ENCODE results near the gene ARPC2. TPM values are rescaled to one million over a fixed set of nuclear protein-coding genes. Genes with fewer than 3 reads are reported as not detected.

Gene ARPC2
- total RNA-seq, 1 experiment from 2014 or later, result 284 TPM

GRCh38 chr2:218229851-218230250 is 12.9 kb downstream of the ARPC2 start:
- Mint-ChIP-seq H3K36me3 (ENCODE audit: insufficient read depth, unreplicated experiment) (peaks cover 95% of the 10 kb centered on the region), H3K4me1 (ENCODE audit: insufficient read depth, unreplicated experiment) (peaks cover 21% of the 10 kb centered on the region), H3K27ac (ENCODE audit: low read depth, unreplicated experiment) (no peak overlapping the region), H3K4me3 (ENCODE audit: unreplicated experiment) (no peak overlapping the region), H3K27me3 (ENCODE audit: insufficient read depth, unreplicated experiment) (no peaks in the 10 kb centered on the region), H3K9me3 (ENCODE audit: unreplicated experiment) (no peaks in the 10 kb centered on the region)
- CTCF ChIA-PET, result interaction anchor here (0.6 to 2.5 kb wide), 11 partner anchors 8 to 47 kb away, joined by 3 to 15 read pairs (median 4); partner anchors contain the start of genes AAMP and PNKD
- intact Hi-C loops (cut with micrococcal nuclease), result no loop called here
- peak; percentile 84 for DNase-seq (ENCODE audit: unreplicated experiment)
- BruUV-seq (replicated peaks), result no TSS peak
- no peak for TF ChIP-seq CTCF (IDR thresholded peaks at IDR 0.05; ENCODE audit: unreplicated experiment)
- POLR2A ChIA-PET, result interaction anchor here (0.6 to 7.8 kb wide), 14 partner anchors 8 to 1732 kb away, joined by 3 to 171 read pairs (median 4); partner anchors contain the start of genes AAMP, ARPC2 and PNKD

GRCh38 chr2:218230882-218231281 is 13.9 kb downstream of the ARPC2 start:
- peak; percentile 39 for DNase-seq (ENCODE audit: unreplicated experiment)

GRCh38 chr2:218233543-218233942 is 16.6 kb downstream of the ARPC2 start:
- H3K27me3 Mint-ChIP-seq (ENCODE audit: insufficient read depth, unreplicated experiment), result no peaks in the 10 kb centered on the region
- peaks cover 94% of the 10 kb centered on the region for H3K36me3 Mint-ChIP-seq (ENCODE audit: insufficient read depth, unreplicated experiment)
- CTCF ChIA-PET, result interaction anchor here (1.0 to 1.6 kb wide), 2 partner anchors 23 to 37 kb away, joined by 4 read pairs; partner anchors contain the start of genes AAMP and PNKD
- H3K9me3 Mint-ChIP-seq (ENCODE audit: unreplicated experiment), result no peaks in the 10 kb centered on the region
- no peak overlapping the region for H3K27ac Mint-ChIP-seq (ENCODE audit: low read depth, unreplicated experiment)
- POLR2A ChIA-PET, result interaction anchor here (0.8 to 3.2 kb wide), 7 partner anchors 9 to 46 kb away, joined by 3 to 15 read pairs (median 4); partner anchors contain the start of genes AAMP, ARPC2 and PNKD
- peaks cover 16% of the 10 kb centered on the region for H3K4me1 Mint-ChIP-seq (ENCODE audit: insufficient read depth, unreplicated experiment)
- BruUV-seq (replicated peaks), result no TSS peak
- no peak for DNase-seq (ENCODE audit: unreplicated experiment)
- H3K4me3 Mint-ChIP-seq (ENCODE audit: unreplicated experiment), result no peak overlapping the region
- TF ChIP-seq CTCF (IDR thresholded peaks at IDR 0.05; ENCODE audit: unreplicated experiment), result no peak
- intact Hi-C loops (cut with micrococcal nuclease), result no loop called here

More at GRCh38 chr2:218230882-218231281, 13.9 kb downstream of the ARPC2 start:
- Mint-ChIP-seq H3K4me1 (ENCODE audit: insufficient read depth, unreplicated experiment) (peaks cover 16% of the 10 kb centered on the region), H3K36me3 (ENCODE audit: insufficient read depth, unreplicated experiment) (peaks cover 96% of the 10 kb centered on the region), H3K4me3 (ENCODE audit: unreplicated experiment) (no peak overlapping the region), H3K27me3 (ENCODE audit: insufficient read depth, unreplicated experiment) (no peaks in the 10 kb centered on the region), H3K27ac (ENCODE audit: low read depth, unreplicated experiment) (no peak overlapping the region), H3K9me3 (ENCODE audit: unreplicated experiment) (no peaks in the 10 kb centered on the region)
- BruUV-seq (replicated peaks), result no TSS peak
- POLR2A ChIA-PET, result interaction anchor here (1.2 to 7.8 kb wide), 2 partner anchors 12 to 16 kb away, joined by 3 to 171 read pairs; partner anchors contain the start of gene ARPC2
- CTCF ChIA-PET, result interaction anchor here (0.6 to 1.3 kb wide), 6 partner anchors 13 to 398 kb away, joined by 3 to 6 read pairs (median 3); no protein-coding TSS in a partner anchor
- intact Hi-C loops (cut with micrococcal nuclease), result no loop called here
- TF ChIP-seq CTCF (IDR thresholded peaks at IDR 0.05; ENCODE audit: unreplicated experiment), result no peak

GRCh38 chr2:218234521-218234920 is 17.5 kb downstream of the ARPC2 start:
- no peak for TF ChIP-seq CTCF (IDR thresholded peaks at IDR 0.05; ENCODE audit: unreplicated experiment)
- no TSS peak for BruUV-seq (replicated peaks)
- H3K27ac Mint-ChIP-seq (ENCODE audit: low read depth, unreplicated experiment), result no peak overlapping the region
- no peaks in the 10 kb centered on the region for H3K9me3 Mint-ChIP-seq (ENCODE audit: unreplicated experiment)
- intact Hi-C loops (cut with micrococcal nuclease), result no loop called here
- peaks cover 10% of the 10 kb centered on the region for H3K4me1 Mint-ChIP-seq (ENCODE audit: insufficient read depth, unreplicated experiment)
- CTCF ChIA-PET, result interaction anchor here (0.7 to 1.6 kb wide), 2 partner anchors 22 to 36 kb away, joined by 3 to 4 read pairs; partner anchors contain the start of genes AAMP and PNKD
- H3K4me3 Mint-ChIP-seq (ENCODE audit: unreplicated experiment), result no peak overlapping the region
- POLR2A ChIA-PET, result interaction anchor here (1.0 to 3.2 kb wide), 7 partner anchors 8 to 81 kb away, joined by 3 to 15 read pairs (median 5); partner anchors contain the start of genes AAMP, ARPC2 and PNKD
- H3K27me3 Mint-ChIP-seq (ENCODE audit: insufficient read depth, unreplicated experiment), result no peaks in the 10 kb centered on the region
- H3K36me3 Mint-ChIP-seq (ENCODE audit: insufficient read depth, unreplicated experiment), result peaks cover 97% of the 10 kb centered on the region
- DNase-seq (ENCODE audit: unreplicated experiment), result no peak
